Measurements from ENCODE around the gene BTNL8. TPM values are rescaled to one million over a fixed set of nuclear protein-coding genes. Genes with fewer than 3 reads are reported as not detected.

Gene BTNL8
- total and polyA plus RNA-seq, 2 of the 13 experiments (the other 11 are each of a cell fraction or from before 2014, with no cell fraction given): not detected

DNA sequence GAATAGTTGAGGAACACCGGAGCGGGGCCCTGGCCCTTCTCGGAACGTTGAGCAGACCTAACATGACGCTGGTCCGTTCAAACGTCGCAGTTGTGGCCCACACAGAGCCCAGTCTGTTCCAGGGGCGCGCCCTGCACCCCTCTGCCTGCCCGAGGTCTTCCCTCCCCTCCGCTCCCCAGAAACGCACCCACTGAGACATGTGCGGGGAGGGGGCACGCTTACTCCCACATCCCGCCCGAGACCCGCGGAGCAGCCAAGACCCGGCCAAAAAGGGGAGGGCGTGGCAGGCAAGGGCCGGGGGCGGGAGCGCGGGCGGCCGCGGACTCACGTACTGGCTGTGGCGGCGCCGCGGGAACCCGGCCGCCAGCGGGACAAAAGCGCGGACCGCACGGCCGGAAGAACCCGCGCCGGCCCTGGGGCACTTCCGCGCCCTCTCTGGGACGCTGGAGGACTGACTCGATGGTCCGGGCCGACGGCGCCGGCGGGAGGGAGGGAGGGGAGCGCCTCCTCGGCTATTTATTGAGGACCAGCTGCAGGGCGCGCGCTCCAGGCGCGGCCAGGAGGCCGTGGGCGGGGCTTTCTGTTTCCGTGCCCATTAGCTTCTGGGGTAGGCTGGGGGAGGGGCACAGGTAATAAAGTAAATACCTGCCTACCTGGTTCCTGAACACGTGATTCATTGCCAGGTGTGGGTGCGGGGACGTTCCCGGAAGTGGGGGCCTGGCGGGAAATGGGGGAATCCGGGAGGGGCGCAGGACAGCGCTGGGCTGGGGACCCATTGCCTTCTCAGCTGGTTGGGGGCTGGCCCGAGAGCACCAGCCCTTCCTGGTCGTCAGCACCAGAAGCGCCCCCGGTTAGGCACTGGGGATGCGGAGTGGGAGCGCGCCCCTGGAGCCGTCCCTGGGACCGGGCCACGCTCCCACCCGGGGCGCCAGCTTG lies 37.8 kb upstream of the BTNL8 start, which contains the start of gene ZFP62 (continued):
- TF ChIP-seq GTF3A (CRISPR knock-in tag; conservative IDR thresholded peaks at IDR 0.05) (no peak), ZNF124 (CRISPR knock-in tag; IDR thresholded peaks at IDR 0.05) (no peak; the same call in 1 of the 2 replicates), REXO4 (CRISPR knock-in tag; IDR thresholded peaks at IDR 0.05; ENCODE audit: borderline replicate concordance) (no peak), GFI1 (CRISPR knock-in tag; IDR thresholded peaks at IDR 0.05; ENCODE audit: borderline replicate concordance) (no peak), RCOR2 (CRISPR knock-in tag; IDR thresholded peaks at IDR 0.05) (no peak), NKX3-1 (CRISPR knock-in tag; IDR thresholded peaks at IDR 0.05) (no peak), ZNF552 (CRISPR knock-in tag; IDR thresholded peaks at IDR 0.05; ENCODE audit: borderline replicate concordance) (no peak), ZNF672 (CRISPR knock-in tag; IDR thresholded peaks at IDR 0.05) (no peak), JUNB (CRISPR knock-in tag; IDR thresholded peaks at IDR 0.05; ENCODE audit: borderline replicate concordance) (no peak), CBX2 (IDR thresholded peaks at IDR 0.05; ENCODE audit: low read depth, low read length) (no peak), CBX2 (CRISPR knock-in tag; IDR thresholded peaks at IDR 0.05; ENCODE audit: low read depth) (no peak)
- TF ChIP-seq, protein P1, sequence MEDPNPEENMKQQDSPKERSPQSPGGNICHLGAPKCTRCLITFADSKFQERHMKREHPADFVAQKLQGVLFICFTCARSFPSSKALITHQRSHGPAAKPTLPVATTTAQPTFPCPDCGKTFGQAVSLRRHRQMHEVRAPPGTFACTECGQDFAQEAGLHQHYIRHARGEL (CRISPR knock-in tag; IDR thresholded peaks at IDR 0.05): no peak
- TF ChIP-seq, protein P2, sequence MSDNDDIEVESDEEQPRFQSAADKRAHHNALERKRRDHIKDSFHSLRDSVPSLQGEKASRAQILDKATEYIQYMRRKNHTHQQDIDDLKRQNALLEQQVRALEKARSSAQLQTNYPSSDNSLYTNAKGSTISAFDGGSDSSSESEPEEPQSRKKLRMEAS (IDR thresholded peaks at IDR 0.05): peak; percentile 61
- TF ChIP-seq, protein P3, sequence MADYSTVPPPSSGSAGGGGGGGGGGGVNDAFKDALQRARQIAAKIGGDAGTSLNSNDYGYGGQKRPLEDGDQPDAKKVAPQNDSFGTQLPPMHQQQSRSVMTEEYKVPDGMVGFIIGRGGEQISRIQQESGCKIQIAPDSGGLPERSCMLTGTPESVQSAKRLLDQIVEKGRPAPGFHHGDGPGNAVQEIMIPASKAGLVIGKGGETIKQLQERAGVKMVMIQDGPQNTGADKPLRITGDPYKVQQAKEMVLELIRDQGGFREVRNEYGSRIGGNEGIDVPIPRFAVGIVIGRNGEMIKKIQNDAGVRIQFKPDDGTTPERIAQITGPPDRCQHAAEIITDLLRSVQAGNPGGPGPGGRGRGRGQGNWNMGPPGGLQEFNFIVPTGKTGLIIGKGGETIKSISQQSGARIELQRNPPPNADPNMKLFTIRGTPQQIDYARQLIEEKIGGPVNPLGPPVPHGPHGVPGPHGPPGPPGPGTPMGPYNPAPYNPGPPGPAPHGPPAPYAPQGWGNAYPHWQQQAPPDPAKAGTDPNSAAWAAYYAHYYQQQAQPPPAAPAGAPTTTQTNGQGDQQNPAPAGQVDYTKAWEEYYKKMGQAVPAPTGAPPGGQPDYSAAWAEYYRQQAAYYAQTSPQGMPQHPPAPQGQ (CRISPR knock-in tag; IDR thresholded peaks at IDR 0.05; ENCODE audit: borderline replicate concordance): no peak
- TF ChIP-seq, protein P4, sequence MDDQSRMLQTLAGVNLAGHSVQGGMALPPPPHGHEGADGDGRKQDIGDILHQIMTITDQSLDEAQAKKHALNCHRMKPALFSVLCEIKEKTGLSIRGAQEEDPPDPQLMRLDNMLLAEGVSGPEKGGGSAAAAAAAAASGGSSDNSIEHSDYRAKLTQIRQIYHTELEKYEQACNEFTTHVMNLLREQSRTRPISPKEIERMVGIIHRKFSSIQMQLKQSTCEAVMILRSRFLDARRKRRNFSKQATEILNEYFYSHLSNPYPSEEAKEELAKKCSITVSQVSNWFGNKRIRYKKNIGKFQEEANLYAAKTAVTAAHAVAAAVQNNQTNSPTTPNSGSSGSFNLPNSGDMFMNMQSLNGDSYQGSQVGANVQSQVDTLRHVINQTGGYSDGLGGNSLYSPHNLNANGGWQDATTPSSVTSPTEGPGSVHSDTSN (CRISPR knock-in tag; IDR thresholded peaks at IDR 0.05; ENCODE audit: borderline replicate concordance): no peak
- TF ChIP-seq, protein P5, sequence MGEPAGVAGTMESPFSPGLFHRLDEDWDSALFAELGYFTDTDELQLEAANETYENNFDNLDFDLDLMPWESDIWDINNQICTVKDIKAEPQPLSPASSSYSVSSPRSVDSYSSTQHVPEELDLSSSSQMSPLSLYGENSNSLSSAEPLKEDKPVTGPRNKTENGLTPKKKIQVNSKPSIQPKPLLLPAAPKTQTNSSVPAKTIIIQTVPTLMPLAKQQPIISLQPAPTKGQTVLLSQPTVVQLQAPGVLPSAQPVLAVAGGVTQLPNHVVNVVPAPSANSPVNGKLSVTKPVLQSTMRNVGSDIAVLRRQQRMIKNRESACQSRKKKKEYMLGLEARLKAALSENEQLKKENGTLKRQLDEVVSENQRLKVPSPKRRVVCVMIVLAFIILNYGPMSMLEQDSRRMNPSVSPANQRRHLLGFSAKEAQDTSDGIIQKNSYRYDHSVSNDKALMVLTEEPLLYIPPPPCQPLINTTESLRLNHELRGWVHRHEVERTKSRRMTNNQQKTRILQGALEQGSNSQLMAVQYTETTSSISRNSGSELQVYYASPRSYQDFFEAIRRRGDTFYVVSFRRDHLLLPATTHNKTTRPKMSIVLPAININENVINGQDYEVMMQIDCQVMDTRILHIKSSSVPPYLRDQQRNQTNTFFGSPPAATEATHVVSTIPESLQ (CRISPR knock-in tag; conservative IDR thresholded peaks at IDR 0.05): no peak
- TF ChIP-seq, protein P6, sequence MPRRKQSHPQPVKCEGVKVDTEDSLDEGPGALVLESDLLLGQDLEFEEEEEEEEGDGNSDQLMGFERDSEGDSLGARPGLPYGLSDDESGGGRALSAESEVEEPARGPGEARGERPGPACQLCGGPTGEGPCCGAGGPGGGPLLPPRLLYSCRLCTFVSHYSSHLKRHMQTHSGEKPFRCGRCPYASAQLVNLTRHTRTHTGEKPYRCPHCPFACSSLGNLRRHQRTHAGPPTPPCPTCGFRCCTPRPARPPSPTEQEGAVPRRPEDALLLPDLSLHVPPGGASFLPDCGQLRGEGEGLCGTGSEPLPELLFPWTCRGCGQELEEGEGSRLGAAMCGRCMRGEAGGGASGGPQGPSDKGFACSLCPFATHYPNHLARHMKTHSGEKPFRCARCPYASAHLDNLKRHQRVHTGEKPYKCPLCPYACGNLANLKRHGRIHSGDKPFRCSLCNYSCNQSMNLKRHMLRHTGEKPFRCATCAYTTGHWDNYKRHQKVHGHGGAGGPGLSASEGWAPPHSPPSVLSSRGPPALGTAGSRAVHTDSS (CRISPR knock-in tag; conservative IDR thresholded peaks at IDR 0.05): no peak
- TF ChIP-seq, protein P7, sequence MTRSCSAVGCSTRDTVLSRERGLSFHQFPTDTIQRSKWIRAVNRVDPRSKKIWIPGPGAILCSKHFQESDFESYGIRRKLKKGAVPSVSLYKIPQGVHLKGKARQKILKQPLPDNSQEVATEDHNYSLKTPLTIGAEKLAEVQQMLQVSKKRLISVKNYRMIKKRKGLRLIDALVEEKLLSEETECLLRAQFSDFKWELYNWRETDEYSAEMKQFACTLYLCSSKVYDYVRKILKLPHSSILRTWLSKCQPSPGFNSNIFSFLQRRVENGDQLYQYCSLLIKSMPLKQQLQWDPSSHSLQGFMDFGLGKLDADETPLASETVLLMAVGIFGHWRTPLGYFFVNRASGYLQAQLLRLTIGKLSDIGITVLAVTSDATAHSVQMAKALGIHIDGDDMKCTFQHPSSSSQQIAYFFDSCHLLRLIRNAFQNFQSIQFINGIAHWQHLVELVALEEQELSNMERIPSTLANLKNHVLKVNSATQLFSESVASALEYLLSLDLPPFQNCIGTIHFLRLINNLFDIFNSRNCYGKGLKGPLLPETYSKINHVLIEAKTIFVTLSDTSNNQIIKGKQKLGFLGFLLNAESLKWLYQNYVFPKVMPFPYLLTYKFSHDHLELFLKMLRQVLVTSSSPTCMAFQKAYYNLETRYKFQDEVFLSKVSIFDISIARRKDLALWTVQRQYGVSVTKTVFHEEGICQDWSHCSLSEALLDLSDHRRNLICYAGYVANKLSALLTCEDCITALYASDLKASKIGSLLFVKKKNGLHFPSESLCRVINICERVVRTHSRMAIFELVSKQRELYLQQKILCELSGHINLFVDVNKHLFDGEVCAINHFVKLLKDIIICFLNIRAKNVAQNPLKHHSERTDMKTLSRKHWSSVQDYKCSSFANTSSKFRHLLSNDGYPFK (CRISPR knock-in tag; IDR thresholded peaks at IDR 0.05; ENCODE audit: borderline replicate concordance): 0 out of 2 replicates have a peak, but pooled peaks have one; percentile 21

All from HepG2 (cell line).